Activated T-helper 9 cell treated with anti-CD3 and anti-CD28 coated beads, Interleukin-2, amount 50 U/mL, for 16 hours (primary cell): ENCODE measurements around the gene ADGRL3.

ENCODE experiments used
- DNase-seq: peaks from one replicate; pipeline ENCODE4 v3.0.0-alpha.2; 2020; ENCODE audit warnings: low read depth

The ADGRL3 gene

DNA sequence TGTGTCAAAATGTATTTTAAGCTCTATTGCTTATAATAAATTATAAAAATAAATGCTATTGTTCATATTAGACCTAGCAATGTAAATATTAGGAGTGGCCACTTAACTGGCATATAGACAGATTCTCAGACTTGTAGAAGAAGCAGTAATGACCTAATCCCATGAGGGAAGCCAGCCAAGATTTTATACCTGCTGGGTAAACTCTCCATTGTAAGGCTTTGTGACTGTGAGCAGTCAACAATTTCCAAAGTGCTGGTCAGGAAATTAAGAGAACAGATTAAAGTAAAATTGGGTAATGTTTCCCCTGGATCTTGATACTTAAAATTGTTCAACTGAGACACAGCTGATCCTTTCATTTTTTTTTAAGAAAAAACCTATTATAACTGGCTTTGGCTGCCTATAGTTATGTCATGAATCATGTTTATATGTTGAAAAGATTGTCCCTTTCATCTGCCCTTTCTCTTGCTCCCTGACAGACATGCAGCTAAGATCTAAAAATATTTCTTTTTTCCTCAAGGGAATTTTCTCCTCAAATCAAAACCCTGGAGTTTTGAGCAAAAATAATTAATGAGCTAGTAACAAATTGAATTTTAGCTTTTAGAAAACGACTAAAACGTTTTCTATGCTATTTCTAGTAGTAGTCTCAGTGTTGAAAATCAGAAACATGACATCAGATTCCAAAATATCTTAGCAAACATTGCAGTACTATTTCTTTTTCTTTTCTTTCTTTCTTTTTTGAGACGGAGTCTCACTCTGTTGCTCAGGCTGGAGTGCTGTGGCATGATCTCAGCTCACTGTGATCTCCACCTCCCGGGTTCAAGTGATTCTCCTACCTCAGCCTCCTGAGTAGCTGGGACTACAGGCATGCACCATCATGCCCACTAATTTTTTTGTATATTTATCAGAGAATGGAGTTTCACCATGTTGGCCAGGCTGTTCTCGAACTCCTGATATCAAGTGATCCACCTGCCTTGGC lies 77.9 kb downstream of the ADGRL3 start:
- DNase-seq: no peak

DNA sequence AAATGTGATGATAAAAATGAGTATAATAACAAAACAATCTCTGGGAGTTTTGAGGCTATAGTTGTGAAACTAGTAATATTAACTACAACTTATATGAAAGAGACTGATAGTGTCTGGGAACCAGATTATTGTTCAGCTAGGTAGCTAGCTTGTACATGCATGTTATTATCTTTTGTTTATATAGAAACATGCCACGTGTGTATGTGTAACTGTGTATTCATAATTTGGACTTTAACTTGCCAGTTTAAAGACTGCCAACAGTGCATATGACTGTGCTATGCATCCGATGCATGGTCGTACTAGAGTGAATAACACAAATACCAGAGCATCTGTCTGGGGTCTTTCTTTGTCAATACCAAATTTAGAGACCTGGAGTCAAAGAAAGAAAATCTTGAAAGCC lies 92.2 kb downstream of the ADGRL3 start:
- no peak for DNase-seq

DNA sequence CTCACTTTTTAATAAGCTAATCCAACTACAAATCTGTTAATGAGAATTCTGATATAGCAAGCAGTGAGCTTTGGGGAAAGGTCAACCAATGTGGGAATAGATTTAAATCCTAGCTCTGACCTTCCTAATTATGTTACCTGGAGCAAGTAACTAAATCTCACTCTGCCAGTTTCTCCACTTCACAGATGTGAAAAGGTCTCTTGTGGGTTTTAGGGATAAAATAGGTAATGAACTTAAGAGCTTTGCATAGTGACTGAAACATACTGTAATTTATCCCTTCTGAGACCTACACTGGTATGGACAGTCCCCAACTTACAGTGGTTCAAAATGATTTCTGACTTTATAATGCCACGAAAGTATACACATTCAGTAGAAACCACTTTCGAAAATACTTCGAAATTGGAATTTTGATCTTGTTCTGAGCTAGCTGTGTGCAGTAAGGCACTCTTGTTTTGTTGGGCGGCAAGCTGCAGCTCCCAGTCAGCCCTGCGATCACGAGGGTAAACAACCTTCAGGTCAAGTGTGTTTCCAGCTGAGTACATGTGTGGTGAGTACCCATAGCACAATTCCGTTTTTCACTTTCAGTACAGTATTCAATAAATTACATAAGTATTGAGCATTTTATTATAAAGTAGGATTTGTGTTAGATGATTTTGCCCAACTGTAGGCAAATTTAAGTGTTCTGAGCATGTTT lies 93.7 kb downstream of the ADGRL3 start:
- no peak for DNase-seq

DNA sequence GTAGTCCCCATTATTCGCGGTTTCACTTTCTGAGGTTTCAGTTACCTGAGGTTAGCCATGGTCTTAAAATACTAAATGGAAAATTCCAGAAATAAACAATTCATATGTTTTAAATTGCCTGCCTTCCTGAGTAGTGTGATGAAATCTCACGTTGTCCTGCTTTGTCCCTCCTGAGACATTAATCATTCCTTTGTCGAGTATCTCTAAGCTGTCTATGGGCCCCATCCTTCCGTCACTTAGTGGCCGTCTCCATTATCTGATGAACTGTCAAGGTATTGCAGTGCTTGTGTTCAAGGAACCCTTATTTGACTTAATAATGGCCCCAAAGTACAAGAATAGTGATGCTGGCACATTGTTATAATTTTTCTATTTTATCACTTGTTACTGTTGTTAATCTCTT lies 94.8 kb downstream of the ADGRL3 start:
- DNase-seq: no peak

DNA sequence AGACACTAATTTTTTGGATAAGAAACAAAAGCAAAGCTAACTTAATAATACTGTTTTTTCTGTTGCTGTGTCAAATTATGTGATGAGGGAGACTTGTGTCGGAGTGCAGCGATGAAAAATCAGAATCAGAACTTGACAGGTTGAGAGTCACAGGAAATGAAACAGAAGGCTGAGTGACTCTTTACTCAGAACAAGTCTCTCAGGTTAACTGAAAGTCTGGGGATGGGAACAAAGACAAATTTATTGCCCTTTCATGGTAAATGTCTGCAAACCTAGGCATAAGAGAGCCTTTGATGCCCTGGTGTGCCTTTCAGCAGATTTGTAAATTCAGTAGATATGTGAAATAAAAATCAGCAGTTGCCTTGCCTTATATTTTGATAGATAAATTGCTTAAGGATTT lies 96.0 kb downstream of the ADGRL3 start:
- DNase-seq: no peak

DNA sequence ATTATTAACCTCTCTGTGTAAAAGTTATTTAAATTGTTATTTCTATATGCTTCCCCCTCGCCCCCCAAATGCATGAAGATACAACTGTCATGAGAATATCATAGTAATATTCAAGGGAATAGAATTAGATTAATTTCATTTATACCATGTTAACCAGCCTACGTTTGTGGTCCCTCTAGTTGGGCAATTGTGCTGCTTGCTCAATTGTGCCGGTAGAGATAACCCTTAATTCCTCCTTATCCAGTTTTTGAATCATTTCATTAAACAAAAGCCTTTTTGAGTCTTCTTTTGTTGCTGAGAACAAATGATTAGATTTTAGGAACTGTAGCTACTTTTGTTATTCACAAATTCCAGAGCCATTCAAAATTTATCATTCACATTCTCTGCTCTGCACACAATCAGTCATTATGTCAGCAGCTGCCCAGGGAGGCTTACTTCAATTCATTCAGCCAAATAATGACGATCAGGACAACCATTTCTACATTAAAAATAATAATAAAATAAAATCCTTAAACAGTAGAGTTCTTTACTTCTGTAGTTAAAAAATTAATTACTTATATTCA lies 98.1 kb downstream of the ADGRL3 start:
- no peak for DNase-seq

DNA sequence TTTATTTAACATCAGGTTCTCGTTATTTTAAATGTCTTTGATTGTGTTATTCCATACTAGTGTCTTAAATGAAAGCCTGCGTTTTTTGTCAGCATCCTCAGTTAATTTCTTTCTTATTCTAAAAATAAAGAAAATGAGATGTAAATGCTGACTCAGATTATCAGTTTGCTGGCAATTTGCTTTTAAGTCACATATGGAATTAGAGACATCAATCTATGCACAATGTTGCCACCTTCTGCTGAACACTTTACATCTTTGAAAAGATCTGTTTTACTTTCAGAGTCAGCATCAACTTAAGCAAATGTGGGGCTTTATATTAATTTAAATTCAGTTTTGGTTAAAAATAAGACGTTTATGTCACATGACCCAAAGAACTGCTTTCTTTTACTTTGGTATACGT lies 99.2 kb downstream of the ADGRL3 start:
- DNase-seq: no peak

DNA sequence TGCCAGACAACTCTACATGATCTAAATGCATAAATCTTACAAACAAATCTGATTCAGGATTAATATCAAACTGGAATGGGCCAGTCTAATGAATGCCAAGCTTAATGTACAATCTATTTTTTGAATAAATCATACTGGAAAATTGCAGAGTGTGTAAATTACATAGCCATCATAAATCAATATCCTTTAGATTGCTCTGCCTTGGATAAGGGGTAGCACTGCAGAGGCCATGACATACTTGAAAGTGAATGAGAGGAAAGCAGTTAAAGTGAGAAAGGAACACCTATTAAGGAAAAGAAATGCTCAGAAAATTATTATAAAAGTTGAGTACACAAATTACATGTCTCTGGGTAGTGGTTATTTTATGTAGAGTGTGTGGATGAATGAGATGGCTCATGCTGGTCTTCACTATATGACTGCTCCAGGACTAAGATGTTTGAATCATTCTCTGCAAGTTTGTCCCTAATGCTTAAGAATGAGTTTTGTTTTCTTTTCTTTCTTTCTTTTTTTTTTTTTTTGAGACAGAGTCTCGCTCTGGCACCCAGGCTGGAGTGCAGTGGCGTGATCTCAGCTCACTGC lies 100.2 kb downstream of the ADGRL3 start:
- DNase-seq: no peak

DNA sequence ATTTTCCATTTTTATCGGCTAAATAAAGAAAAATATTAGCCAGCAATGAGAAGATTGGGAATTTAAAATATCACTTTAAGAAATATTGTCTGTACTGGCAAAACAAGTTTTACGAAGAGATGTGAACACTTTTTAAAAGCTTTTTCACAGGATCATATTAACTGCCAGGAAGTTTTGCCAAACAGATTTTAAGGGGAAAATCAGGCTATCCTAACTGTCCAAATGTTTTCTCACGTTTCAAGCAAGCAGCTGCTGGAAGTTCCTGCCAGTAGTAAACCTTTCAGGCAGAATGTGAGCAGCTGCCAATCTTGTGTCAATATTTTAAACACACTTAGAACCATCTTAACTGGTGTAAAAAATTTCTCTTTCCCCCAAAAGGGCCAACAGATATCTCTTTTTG lies 101.1 kb downstream of the ADGRL3 start:
- no peak for DNase-seq

DNA sequence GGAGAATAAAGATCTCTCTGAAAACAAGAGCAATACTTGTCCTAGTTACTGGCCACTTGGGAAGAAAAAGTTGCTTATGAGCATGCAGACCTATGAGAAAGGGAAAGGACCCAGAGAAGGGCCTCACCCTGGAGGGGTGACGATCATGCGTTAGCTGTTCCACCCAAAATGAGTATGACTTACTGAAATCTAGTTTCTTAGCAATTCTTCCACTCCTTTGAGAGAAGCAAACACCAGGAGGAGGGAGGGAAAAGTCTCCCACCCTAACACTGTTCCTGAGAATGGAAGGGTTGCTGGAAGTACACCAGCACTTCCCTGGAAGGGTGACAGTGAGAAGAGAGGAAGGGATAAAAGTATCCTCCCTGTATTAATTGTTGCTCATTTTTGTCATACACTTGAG lies 107.9 kb downstream of the ADGRL3 start:
- no peak for DNase-seq

DNA sequence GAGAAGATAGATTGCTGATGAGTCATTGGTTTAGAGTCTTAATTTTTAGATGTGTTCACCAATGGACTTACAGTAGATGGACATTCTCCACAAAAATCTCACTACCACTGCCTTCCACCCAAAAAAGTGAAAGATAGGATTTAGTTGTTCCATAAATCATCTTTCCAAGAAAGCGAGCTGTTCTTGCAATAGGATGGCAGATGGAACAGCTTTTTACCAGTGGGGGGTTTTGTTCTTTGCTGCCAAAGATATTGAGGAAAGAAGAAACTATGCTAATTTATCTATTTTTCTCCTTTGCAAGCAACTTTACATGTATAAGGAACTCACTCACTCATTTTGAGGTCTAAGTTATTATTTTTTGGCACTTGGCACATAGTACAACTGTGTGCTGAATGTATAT lies 109.5 kb downstream of the ADGRL3 start:
- DNase-seq: no peak

DNA sequence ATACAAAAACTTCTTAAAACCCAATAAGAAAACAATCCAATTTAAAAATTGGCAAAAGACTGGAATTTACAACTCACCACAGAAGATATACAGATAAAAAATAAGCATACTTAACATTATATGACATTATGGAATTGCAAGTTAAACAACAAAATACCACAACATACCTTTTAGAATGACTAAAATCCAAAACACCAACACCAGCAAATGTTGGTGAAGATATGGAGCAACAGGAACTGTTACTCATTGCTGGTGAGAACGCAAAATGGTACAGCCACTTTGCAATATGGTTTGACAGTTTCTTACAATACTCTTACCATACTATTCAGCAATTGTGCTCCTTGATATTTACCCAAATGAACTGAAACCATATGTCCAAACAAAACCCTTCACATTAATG lies 112.4 kb downstream of the ADGRL3 start:
- no peak for DNase-seq

DNA sequence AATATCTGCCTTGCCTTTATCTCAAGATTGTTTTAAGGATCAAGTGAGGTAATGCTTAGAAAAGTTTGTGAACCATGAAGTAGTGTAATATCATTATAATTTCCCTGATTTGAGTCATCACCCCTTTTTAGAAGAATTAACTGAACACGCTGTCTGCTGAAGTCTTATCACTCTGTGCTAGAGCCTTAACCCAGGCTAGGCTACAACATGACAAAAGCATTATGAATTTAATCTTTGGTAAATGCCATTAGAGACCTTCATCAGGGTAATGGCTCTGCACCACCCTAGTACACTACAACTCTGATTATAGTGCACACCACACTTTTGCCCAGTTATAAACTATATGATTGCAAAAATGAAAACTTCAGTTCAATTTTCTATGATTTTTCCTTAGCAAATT lies 118.3 kb downstream of the ADGRL3 start:
- no peak for DNase-seq

DNA sequence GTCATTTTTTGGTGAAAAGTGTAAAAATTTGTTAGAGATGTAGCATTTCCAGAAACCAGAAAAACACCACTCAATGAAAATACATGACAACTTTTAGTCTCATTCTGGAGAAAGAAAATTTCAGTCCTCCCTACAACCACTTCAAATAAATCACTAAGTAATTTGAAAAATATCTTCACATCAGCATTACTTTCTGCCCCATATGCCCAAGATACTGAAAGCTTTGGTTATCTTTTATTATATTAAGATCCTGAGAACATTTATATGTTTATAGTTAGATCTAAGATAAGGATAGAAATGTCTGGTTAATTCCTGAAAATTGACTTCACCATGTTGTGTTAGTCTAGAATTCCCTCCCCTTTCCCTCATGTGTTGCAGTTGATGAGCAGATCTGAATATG lies 119.0 kb downstream of the ADGRL3 start:
- no peak for DNase-seq

DNA sequence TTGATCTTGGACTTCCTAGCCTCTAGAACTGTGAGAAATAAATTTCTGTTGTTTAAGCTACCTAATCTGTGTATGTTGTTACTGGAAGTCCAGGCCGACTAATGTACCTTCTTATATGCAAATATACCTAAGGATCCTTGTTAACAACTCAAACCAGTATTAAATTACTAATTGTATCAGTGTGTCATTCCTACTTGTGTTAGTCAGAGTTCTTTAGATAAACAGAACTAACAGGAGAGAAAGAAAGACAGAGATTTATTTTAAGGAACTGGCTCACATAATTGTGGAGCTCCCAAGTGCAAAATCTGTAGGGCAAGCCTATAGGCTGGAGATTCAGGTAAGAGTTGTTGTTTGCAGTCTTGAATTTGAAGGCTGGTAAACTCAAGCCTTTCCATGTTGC lies 120.0 kb downstream of the ADGRL3 start:
- no peak for DNase-seq

DNA sequence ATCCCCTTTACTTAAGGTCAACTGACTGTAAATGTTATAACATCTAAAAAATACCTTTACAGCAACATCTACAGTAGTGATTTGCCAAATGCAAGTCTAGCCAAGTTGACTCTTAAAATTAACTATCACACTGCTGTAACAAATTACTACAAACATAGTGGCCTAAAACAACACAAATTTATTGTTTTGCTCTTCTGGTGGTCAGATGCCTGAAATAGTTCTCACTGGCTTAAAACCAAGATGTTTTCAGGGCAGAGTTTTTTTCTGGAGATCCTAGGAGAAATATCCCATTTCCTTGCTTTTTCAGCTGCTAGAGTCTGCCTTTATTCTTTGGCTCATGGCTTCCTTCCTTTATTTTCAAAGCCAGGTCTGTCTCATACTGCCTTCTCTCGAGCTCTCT lies 120.5 kb downstream of the ADGRL3 start:
- DNase-seq: no peak

DNA sequence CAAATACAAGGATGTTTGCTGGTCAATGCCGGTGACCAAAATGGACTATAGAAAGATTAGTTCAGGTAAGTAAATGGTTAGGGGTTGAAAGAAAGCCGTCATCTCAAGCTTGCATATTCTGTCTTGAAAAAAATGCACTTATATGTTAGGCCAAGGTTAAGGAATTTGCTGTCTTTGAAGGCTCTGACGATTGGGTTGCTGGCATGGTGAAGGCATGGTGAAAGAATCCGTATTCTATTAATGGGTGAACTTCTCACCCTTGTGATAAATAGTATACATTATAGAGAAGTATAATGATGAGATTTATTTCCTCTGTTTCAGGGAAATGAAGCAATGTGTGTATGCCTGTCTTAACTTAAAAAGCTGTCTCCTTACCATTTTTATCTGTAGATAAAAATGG lies 132.6 kb downstream of the ADGRL3 start:
- no peak for DNase-seq

DNA sequence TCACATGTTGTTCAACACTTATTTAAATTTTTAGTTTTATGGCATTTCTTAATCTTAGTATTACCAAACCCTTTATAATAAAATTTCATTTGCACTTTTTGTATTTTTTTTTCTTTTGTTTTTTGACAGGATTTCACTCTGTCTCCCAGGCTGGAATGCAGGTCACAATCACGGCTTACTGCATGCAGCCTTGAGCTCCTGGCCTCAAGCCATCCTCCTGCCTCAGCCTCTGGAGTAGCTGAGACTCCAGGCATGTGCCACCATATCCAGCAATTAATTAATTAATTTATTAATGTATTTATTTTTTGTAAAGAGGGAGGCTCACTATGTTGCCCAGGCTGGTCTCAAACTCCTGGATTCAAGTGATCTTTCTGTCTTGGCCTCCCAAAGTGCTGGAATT lies 133.4 kb downstream of the ADGRL3 start:
- no peak for DNase-seq

DNA sequence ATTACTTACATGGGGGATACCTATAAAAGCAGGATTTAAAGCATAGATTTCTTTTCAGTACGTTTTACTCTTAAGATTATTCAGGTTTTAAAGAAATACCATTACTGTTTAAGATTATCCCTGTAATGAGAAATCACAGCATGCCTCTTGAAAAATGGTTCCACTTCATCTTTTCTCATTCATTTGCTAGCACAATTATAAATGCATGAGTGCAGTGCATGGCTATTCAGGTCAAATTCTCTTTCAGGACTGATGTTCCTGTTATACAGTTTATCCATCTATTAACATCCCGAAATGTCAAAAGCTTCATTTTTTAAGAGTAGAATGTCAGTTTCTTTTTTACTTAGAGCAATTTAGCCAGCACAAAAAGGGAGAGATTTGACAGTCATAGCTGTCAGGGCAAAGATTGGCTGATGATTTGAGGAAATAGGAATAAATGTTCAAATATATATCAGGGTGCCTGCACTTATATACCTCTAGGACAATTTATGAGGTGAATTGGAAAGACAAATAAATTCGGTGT lies 135.2 kb downstream of the ADGRL3 start:
- no peak for DNase-seq

DNA sequence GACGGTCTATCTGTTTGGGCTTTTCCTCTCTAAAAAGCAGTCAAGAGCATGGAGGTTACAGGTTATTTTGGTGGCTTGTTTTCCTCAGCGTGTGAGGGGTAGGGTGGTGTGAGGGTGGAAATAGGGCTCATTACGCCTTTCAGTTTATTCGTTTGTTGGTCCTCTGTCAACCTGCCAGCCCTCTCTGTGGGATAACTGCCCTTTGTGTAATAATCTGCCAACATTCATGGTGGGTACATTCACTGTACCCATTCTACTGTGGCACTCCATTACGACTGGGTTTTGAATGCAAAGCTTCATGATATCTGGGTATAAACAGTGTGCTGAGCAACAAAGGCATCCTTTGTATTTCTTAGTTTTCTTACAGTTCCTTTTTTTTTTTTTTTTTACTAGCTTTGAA lies 136.4 kb downstream of the ADGRL3 start:
- no peak for DNase-seq

DNA sequence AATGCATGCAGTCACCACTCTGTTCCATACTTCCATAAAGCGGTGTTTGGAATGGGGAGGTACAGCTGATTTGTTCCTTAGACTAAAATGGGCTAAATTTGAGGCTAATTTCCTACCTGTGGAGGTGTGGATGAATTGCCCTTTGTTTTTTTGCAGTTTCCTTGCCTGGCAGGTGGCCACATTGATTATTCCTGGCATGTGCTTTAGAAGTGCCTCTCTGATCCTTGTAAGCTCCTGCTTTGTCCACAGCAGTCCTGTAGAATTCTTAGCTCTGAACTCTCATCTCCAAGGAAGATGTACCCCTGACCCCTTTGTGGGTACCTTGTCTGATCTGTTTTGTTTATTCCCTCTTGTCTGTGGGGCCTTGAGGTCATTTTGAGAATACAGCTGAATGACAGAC lies 136.8 kb downstream of the ADGRL3 start:
- no peak for DNase-seq

DNA sequence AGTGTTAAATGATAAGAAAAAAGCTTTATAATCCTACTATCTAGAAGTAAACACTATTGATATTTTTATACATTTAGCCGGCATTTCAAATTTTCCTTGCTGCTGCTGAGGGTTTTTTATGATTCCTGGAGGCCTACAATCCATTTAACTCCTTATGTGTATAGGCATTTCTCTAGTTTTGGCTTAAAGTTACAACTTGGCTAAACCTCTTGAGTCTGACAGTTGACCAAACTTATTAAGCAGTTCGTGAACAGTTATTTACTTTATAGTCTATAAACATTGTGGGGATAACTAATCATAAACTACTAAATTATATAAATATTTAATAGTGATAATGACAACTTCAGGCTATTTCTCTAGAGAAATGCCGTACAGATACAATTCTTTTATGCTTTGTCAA lies 141.9 kb downstream of the ADGRL3 start:
- DNase-seq: no peak

DNA sequence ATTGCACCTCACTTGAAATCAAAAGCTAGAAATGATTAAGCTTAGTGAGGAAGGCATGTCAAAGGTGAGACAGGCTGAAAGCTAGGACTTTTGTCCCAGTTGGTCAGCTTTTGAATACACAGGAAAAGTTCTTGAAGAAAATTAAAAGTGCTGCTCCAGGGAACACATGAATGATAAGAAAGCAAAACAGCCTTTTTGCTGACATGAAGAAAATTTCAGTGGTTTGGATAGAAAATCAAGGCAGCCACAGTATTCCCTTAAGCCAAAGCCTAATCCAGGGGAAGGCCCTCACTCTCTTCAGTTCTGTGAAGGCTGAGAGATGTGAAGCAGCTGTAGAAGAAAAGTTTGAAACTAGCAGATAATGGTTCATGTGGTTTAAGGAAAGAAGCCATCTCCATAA lies 150.8 kb downstream of the ADGRL3 start:
- DNase-seq: no peak
